Measurements from ENCODE around the gene PLCL1. TPM values are rescaled to one million over a fixed set of nuclear protein-coding genes. Genes with fewer than 3 reads are reported as not detected.

The PLCL1 gene
- total RNA-seq, 2 donors from 2014 or later, result 0.87 to 1.2 TPM

GRCh38 chr2:198077477-198077876 is 273.1 kb downstream of the PLCL1 start:
- no peak overlapping the region for H3K4me3 Mint-ChIP-seq
- H3K27me3 Mint-ChIP-seq, result no peaks in the 10 kb centered on the region
- H3K27ac Mint-ChIP-seq, result no peak overlapping the region
- H3K9me3 Mint-ChIP-seq, result no peaks in the 10 kb centered on the region
- H3K36me3 Mint-ChIP-seq (ENCODE audit: low read depth), result no peaks in the 10 kb centered on the region
- H3K4me1 Mint-ChIP-seq, result no peaks in the 10 kb centered on the region
- no peak for ATAC-seq (replicated peaks)

- Mint-ChIP-seq H3K4me3 (no peak overlapping the region), H3K9me3 (no peaks in the 10 kb centered on the region), H3K4me1 (no peaks in the 10 kb centered on the region), H3K36me3 (ENCODE audit: low read depth) (peaks cover 12% of the 10 kb centered on the region), H3K27ac (no peak overlapping the region), H3K27me3 (no peaks in the 10 kb centered on the region)
- no peak for ATAC-seq (replicated peaks)
Measured at GRCh38 chr2:198080879-198081765, 276.7 kb downstream of the PLCL1 start.

GRCh38 chr2:198084156-198084555 is 279.8 kb downstream of the PLCL1 start:
- H3K9me3 Mint-ChIP-seq, result no peaks in the 10 kb centered on the region
- H3K27me3 Mint-ChIP-seq, result no peaks in the 10 kb centered on the region
- H3K36me3 Mint-ChIP-seq (ENCODE audit: low read depth), result peaks cover 21% of the 10 kb centered on the region
- H3K4me3 Mint-ChIP-seq, result no peak overlapping the region
- ATAC-seq (replicated peaks), result no peak
- no peaks in the 10 kb centered on the region for H3K4me1 Mint-ChIP-seq
- no peak overlapping the region for H3K27ac Mint-ChIP-seq

DNA sequence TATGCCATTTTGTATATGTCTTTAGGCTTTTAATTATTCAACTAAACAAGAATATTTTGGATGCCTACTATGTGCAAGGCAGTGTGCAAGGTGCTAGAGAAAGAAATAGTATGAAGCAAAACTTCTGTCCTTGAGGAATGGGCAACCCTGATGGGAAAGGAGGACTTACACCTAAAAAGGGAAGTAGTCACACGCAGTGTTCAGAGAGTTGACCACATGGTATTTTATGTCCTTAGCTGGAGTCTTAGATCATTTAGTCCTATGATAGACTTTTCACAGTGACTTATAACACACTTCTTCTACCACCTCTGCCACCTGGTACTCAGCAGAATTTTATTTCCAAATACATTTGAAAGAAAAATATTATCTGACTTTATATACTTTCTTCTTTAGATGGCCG is 291.6 kb downstream of the PLCL1 start:
- Mint-ChIP-seq H3K4me1 (peaks cover 14% of the 10 kb centered on the region), H3K27ac (no peak overlapping the region), H3K4me3 (no peak overlapping the region), H3K36me3 (ENCODE audit: low read depth) (peaks cover 6% of the 10 kb centered on the region), H3K9me3 (no peaks in the 10 kb centered on the region), H3K27me3 (no peaks in the 10 kb centered on the region)
- ATAC-seq (replicated peaks), result no peak

DNA sequence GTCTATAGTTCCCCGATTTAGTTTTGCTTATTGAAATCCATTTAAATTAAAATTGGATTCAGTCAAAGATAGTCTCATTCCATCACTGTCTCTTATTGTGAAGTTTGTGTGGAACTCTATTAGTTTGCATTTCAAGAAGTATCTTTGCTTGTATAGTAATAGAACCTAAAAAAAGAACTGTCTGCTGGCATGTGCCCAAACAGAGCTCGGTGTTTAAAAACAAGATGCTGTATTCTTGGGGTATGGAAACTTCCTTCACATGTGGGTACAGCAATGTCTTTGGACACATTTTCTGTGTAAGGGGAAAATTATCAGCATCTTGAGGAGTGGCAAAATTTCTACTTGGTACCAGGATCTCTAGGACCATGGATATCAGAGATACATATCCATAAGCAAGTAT is 292.6 kb downstream of the PLCL1 start:
- H3K4me3 Mint-ChIP-seq, result no peak overlapping the region
- no peaks in the 10 kb centered on the region for H3K27me3 Mint-ChIP-seq
- no peaks in the 10 kb centered on the region for H3K9me3 Mint-ChIP-seq
- H3K4me1 Mint-ChIP-seq, result peaks cover 11% of the 10 kb centered on the region
- H3K36me3 Mint-ChIP-seq (ENCODE audit: low read depth), result peaks cover 10% of the 10 kb centered on the region
- no peak overlapping the region for H3K27ac Mint-ChIP-seq
- ATAC-seq (replicated peaks), result no peak

GRCh38 chr2:198097630-198098029 is 293.2 kb downstream of the PLCL1 start:
- Mint-ChIP-seq H3K27me3 (no peaks in the 10 kb centered on the region), H3K4me1 (peaks cover 7% of the 10 kb centered on the region), H3K36me3 (ENCODE audit: low read depth) (peaks cover 12% of the 10 kb centered on the region), H3K27ac (no peak overlapping the region), H3K4me3 (no peak overlapping the region), H3K9me3 (no peaks in the 10 kb centered on the region)
- no peak for ATAC-seq (replicated peaks)

DNA sequence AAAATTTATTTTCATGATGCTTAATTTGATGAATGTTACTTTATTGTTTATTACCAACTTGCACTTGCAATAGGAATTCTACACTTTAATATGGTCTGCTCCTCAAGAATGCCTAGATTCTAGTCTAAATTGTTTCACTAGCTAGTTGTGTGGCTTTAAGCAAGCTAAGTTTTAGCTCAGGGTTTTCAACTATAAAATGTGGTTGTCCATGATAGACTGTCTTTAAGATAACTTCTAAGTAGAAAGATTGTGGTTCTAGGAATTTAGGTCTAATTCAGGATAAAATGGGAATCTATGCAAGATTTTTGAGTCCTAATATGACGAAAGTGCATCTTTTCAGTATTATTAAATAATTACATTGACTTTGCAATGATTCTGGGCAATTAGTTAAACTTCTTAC is 294.0 kb downstream of the PLCL1 start:
- H3K4me1 Mint-ChIP-seq, result peaks cover 7% of the 10 kb centered on the region
- ATAC-seq (replicated peaks), result no peak
- H3K4me3 Mint-ChIP-seq, result no peak overlapping the region
- no peak overlapping the region for H3K27ac Mint-ChIP-seq
- no peaks in the 10 kb centered on the region for H3K9me3 Mint-ChIP-seq
- H3K27me3 Mint-ChIP-seq, result no peaks in the 10 kb centered on the region
- peaks cover 15% of the 10 kb centered on the region for H3K36me3 Mint-ChIP-seq (ENCODE audit: low read depth)

DNA sequence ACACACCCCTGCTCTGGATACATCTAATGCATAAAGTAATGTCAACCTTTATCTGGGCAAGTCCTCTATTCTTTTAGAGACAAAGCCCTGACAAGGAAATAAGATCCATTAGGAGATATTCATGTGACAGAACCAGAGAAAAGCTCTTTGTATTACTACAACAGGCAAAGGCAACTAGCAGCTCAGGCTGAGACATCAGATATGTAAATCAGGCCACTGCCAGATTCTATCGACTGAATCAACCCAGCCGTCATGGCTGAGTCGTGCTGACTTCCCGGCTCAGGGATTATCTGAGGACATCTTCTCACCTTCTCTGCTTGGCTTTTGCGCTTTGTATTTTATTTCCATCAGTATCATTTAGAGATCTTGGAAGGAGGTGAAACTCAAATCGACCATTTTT is 294.5 kb downstream of the PLCL1 start:
- H3K4me1 Mint-ChIP-seq, result peaks cover 7% of the 10 kb centered on the region
- H3K36me3 Mint-ChIP-seq (ENCODE audit: low read depth), result peaks cover 15% of the 10 kb centered on the region
- no peak overlapping the region for H3K27ac Mint-ChIP-seq
- no peak for ATAC-seq (replicated peaks)
- no peaks in the 10 kb centered on the region for H3K27me3 Mint-ChIP-seq
- H3K4me3 Mint-ChIP-seq, result no peak overlapping the region
- no peaks in the 10 kb centered on the region for H3K9me3 Mint-ChIP-seq

DNA sequence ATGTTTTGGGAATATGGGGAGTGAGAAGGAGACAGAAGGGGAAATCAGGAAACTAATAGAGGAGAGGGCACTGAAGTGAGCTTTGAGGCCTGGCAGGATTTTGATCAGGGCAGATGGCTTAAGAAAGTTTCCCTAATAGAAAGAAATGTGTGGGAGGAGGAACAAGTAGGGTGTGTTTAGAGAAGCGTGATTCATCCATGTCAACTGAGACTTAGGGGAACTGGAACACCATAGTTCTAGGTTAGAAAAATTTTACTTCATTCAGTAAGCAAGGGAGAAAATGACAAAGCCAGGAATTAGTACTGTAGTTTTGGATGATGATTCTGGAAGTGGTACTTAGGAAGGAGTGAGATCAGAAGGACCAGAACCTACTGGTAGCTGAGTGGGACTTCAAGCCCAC is 296.0 kb downstream of the PLCL1 start:
- peaks cover 7% of the 10 kb centered on the region for H3K4me1 Mint-ChIP-seq
- peaks cover 29% of the 10 kb centered on the region for H3K36me3 Mint-ChIP-seq (ENCODE audit: low read depth)
- no peak overlapping the region for H3K4me3 Mint-ChIP-seq
- no peaks in the 10 kb centered on the region for H3K27me3 Mint-ChIP-seq
- H3K27ac Mint-ChIP-seq, result peak overlapping the region; percentile 1
- H3K9me3 Mint-ChIP-seq, result no peaks in the 10 kb centered on the region
- peak; percentile 59 for ATAC-seq (replicated peaks)

DNA sequence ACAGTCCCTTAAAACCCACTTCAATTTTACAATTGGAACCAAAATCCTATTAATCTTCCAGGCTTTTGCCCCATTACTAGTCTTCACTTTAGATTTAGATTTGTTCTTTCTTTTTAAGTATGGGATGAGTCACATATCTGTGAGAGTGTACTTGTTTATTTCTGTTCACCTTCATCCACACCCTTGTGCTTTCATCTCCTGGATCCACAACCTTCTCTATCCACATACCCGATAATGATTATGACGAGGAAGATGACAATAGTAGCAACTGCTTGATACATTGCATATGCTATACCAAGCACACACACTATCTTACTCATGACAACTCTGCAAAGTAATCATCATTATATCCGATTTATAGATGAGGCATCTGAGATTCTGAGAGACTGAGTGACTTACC is 297.3 kb downstream of the PLCL1 start:
- Mint-ChIP-seq H3K36me3 (ENCODE audit: low read depth) (peaks cover 36% of the 10 kb centered on the region), H3K9me3 (no peaks in the 10 kb centered on the region), H3K4me1 (peaks cover 7% of the 10 kb centered on the region), H3K27me3 (no peaks in the 10 kb centered on the region), H3K27ac (no peak overlapping the region), H3K4me3 (no peak overlapping the region)
- no peak for ATAC-seq (replicated peaks)

DNA sequence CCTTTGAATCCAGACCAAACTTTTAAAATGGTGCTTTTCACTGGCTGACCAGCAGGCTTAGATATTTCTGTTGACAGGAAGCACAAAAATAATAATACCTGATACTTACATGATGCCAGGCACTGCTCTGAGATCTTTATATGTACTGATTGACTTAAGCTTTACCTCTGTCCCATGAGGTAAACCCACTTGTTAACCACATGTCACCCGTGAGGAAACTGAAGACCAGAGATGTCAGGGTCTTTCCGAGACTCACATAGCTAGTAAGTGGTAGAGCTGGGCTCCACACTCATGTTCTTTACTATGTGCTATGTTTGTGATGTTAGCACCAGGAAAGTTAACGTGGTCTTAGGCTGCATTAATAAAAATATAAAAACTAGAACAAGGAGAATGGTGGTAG is 297.7 kb downstream of the PLCL1 start:
- Mint-ChIP-seq H3K27ac (no peak overlapping the region), H3K4me3 (no peak overlapping the region)
- no peak for ATAC-seq (replicated peaks)

GRCh38 chr2:198102856-198103255 is 298.5 kb downstream of the PLCL1 start:
- peaks cover 7% of the 10 kb centered on the region for H3K4me1 Mint-ChIP-seq
- H3K27ac Mint-ChIP-seq, result no peak overlapping the region
- ATAC-seq (replicated peaks), result no peak
- H3K4me3 Mint-ChIP-seq, result no peak overlapping the region
- H3K9me3 Mint-ChIP-seq, result no peaks in the 10 kb centered on the region
- no peaks in the 10 kb centered on the region for H3K27me3 Mint-ChIP-seq
- H3K36me3 Mint-ChIP-seq (ENCODE audit: low read depth), result peaks cover 36% of the 10 kb centered on the region

More for the DNA sequence above, 297.7 kb downstream of the PLCL1 start:
- H3K9me3 Mint-ChIP-seq, result no peaks in the 10 kb centered on the region
- no peaks in the 10 kb centered on the region for H3K27me3 Mint-ChIP-seq
- peaks cover 7% of the 10 kb centered on the region for H3K4me1 Mint-ChIP-seq
- peaks cover 36% of the 10 kb centered on the region for H3K36me3 Mint-ChIP-seq (ENCODE audit: low read depth)

DNA sequence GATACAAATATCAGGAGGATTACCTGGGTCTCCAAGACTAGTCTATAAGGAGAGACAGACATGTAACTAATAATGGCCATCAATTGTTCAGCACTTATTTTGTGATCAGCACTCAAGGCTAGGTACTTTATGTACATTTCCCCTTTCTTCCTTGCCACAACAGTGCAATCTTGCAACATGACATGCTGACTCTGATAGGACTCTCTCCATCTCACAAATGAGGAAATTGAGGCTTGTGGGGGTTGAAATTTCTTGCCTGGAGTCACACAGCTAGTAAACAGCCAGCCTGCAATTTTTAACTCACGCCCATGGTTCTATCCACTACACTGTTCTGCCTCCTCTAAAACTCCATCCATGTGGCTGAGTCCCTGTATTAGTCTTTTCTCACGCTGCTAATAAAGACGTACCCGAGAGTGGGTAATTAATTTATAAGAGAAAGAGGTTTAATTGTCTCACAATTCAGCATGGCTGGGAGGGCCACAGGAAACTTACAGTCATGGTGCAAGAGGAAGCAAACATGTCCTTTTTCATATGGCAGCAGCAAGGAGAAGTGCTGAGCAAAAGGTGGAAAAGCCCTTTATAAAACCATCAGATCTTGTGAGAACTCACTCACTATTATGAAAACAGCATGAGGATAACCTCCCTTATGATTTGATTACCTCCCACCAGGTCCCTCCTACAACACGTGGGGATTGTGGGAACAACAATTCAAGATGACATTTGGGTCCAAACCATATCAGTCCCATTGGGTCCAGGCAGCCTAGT is 302.4 kb downstream of the PLCL1 start:
- Mint-ChIP-seq H3K4me3 (no peak overlapping the region), H3K27ac (no peak overlapping the region), H3K9me3 (no peaks in the 10 kb centered on the region), H3K36me3 (ENCODE audit: low read depth) (peaks cover 32% of the 10 kb centered on the region), H3K27me3 (no peaks in the 10 kb centered on the region), H3K4me1 (no peaks in the 10 kb centered on the region)
- no peak for ATAC-seq (replicated peaks)

- Mint-ChIP-seq H3K27ac (no peak overlapping the region), H3K36me3 (ENCODE audit: low read depth) (peaks cover 7% of the 10 kb centered on the region), H3K4me3 (no peak overlapping the region), H3K4me1 (peaks cover 3% of the 10 kb centered on the region), H3K9me3 (no peaks in the 10 kb centered on the region), H3K27me3 (no peaks in the 10 kb centered on the region)
- no peak for ATAC-seq (replicated peaks)
Measured at GRCh38 chr2:198113316-198113715, 308.9 kb downstream of the PLCL1 start.

DNA sequence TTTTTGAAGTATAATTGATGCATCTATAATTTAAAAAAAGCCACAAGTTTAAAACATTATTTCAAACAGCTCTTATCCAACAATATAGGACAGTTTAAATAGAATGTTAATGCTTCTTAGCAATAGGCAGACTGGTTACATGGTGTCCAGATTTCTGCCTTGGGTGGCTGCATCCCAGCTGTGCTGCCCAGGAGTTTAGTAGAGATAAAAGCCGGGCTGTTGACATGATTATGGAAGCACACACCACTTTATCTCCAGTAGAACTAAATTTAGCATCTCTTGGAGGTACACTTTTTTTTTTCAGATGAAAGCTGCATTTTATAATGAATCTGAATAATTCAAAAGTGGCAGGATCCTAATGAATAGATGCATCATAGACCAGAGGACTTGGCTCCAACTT is 309.7 kb downstream of the PLCL1 start:
- no peak for ATAC-seq (replicated peaks)
- no peak overlapping the region for H3K4me3 Mint-ChIP-seq
- peaks cover 7% of the 10 kb centered on the region for H3K36me3 Mint-ChIP-seq (ENCODE audit: low read depth)
- peaks cover 3% of the 10 kb centered on the region for H3K4me1 Mint-ChIP-seq
- H3K27me3 Mint-ChIP-seq, result no peaks in the 10 kb centered on the region
- no peaks in the 10 kb centered on the region for H3K9me3 Mint-ChIP-seq
- H3K27ac Mint-ChIP-seq, result no peak overlapping the region

All from activated T-helper 17 cell treated with anti-CD3 and anti-CD28 coated beads, Interleukin-2, amount 50 U/mL, for 72 hours (primary cell).